ENCODE results near the gene PTDSS2.
"Not testable (repeated sequence)": the region's sequence is repeated elsewhere in the genome, so short reads cannot be mapped to it uniquely, and the experiment has no call there.

The PTDSS2 gene

DNA sequence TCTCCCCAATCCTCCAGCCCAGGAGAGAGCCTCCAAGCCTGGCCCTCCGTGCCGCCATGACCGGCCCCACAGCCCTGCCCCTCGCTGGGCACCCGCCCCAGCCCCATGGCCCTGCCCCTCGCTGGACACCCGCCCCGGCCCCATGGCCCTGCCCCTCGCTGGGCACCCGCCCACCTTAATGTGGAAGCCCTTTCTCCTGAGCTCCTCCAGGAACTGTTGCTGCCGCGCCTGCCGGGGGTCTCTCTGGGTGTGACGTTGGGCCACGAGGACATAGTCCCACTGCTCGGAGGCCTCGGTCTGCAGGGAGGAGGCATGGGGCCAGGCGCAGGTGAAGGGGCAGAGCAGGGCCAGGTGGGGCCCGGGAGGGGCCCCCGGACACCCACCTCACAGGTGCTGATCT lies 16.4 kb upstream of the PTDSS2 start:
- no peak for DNase-seq

- DNase-seq: no peak
Observed at GRCh38 chr11:434496-434895, 15.6 kb upstream of the PTDSS2 start.

DNA sequence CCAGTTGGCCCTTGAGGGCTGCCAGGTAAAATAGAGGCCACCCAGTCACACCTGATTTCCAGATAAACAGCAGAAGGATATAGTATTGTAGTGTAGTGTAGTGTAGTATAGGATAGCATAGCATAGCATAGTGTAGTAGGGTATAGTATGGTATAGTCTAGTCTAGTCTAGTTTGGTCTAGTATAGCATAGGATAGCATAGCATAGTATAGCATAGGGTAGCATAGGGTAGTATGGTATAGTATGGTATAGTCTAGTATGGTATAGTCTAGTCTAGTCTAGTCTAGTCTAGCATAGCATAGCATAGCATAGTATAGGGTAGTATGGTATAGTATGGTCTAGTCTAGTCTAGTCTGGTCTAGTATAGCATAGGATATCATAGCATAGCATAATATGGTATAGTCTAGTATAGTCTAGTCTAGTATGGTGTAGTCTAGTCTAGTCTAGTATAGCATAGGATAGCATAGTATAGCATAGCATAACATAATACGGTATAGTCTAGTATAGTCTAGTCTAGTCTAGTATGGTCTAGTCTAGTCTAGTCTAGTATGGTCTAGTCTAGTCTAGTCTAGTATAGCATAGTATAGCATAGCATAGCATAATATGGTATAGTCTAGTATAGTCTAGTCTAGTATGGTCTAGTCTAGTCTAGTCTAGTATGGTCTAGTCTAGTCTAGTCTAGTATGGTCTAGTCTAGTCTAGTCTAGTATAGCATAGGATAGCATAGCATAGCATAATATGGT lies 14.9 kb upstream of the PTDSS2 start:
- not testable (repeated sequence) for DNase-seq

DNA sequence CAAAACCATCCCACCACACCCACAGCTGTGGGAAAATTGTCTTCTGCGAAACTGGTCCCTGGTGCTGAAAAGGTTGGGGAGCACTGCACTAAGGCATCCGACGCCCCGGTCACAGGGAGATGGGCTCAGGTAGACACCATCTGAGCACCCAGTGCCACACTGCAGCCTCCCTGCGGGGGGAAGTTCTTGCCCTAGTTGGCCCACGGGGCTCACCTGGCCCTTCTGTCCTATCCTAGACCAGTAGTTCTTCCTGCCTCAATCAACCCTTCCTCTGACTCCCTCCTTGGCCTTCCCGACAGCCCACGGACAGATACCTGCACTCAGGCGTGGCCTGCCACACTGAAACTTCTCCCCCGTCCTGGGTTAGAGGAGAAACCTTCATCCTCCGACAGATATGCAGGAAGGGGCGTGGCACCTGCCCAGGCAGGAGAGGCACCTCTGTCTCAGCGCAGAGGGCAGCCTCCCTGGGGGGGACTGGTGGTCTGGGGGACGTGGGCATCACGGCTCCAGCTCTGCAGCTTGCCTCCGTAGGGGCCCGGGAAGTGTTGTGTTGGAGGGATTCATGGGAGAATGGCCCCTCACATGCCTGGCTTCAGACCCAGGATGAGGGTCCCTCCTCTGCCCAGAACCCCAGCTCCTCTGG lies 12.7 kb upstream of the PTDSS2 start:
- no peak for DNase-seq

GRCh38 chr11:438101-438844 lies 11.8 kb upstream of the PTDSS2 start:
- DNase-seq: no peak

GRCh38 chr11:439315-440064 lies 10.6 kb upstream of the PTDSS2 start:
- no peak for DNase-seq

DNA sequence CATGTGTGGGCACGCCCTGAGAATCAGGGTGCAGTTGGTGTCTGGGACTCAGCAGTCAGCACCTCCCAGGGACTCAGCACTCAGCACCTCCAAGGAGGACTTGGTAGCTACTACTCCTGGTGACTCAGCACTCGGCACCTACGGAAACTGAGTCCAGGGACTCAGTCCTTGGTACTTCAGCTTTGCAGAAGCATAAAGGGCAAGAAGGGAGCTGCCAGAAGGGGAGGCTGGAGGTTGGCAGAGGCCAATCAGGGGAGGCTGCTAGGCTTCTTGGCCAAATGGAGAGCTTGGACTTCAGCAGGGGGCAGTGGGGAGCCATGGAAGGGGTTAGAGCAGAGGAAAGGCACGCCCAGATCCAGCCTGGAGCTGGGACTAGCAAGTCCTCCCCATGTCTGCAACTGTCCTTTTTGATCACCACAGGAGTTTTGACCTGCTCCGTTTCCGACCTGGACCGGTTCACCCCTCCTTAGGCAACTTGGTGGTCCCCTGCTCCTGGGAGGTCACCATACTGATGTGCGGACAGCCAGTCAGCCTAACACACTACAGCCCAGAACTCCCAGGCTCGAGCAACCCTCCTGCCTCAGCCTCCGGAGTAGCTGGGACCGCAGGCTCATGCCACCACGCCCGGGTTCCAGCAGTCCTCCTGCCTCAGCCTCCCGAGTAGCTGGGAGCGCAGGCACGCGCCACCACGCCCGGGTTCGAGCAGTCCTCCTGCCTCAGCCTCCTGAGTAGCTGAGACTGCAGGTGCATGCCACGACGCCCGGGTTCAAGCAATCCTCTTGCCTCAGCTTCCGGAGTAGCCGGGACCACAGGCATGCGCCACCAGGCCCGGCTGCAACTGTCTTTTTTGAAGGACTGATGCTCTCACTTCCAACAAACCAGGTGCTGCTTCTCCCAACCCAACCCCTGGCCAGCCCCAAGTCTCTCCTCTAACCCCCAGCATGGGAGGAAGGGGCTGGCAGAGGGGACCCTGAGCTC lies 9.7 kb upstream of the PTDSS2 start:
- no peak for DNase-seq

- DNase-seq: no peak
Observed at GRCh38 chr11:441043-441417, 9.0 kb upstream of the PTDSS2 start.

DNA sequence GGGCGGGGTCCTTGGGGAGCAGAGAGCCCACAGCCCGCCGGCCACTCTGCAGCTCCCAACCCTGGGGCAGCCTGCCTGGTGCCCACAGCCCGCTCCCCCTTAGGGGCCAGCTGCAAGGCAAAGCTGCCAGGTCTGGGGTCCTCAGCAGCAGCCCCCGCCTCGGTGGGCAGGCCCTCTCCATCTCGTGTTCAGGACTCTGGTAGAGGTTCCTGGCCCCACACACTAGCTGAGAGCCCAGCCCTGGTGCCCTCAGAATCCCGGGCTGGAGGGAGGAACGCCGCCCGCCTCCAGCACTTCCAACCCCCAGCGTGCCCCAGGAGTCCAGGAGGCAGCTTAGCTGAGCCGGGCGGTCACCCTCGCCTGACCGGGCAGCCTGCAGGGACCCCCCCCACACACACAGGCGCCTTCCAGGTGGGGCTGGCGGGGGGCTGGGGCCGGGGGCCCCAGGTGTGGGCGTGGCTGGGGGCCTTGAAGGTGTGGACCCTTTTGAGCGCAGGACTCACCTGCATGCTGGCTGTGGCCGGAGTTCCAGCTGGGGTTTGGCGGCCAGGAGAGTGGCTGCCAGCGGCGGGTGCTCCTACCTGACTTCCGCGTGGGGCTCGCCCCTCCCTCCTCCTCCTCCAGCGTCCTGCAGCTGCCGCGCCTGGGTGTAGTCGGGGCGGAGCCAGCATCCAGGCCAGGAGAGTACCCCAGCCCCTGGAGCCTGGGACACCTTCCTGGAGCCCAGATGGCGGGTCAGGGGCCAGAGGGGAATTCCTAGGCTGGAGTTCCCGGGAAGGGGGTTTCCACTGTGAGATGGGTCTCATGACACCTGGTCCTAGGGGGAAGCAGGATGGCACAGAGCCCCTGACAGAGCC lies 8.4 kb upstream of the PTDSS2 start, which contains the start of gene ANO9:
Gene ANO9 (minus strand): TSS at position 594 of the 857 bp plus-strand sequence. CDS start 85 bp downstream, at position 509.
- DNase-seq: no peak

- DNase-seq: no peak
Observed at GRCh38 chr11:442611-443081, 7.4 kb upstream of the PTDSS2 start.

DNA sequence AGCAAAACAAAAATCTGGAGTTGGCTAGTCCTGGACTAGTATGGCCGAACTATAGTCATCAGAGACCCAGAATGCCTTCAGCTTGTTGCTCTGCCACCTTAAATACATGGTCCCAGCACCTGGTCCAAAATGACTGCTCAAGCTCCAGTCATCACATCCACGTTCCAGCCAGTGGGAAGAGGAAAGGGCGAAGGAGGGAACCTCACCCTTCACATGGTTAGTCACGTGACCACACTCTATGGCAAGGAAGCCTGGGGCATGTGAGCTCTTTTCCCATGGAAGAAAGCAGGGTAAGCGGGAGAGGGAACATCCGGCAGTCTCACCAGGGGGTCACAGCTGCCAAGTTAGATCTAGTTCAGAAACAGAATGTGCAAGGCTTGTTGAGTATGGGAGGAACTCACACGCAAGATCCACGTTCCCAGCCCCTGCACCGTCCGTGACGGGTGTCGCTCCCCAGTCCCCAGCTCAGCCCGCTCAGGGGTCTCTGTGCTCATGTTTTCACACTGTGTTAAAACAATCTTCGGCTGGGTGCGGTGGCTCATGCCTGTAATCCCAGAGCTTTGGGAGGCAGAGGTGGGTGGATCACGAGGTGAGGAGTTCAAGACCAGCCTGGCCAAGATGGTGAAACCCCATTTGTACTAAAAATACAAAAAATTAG lies 6.4 kb upstream of the PTDSS2 start:
- DNase-seq: no peak

- DNase-seq: no peak
Observed at GRCh38 chr11:444396-445144, 5.5 kb upstream of the PTDSS2 start.

DNA sequence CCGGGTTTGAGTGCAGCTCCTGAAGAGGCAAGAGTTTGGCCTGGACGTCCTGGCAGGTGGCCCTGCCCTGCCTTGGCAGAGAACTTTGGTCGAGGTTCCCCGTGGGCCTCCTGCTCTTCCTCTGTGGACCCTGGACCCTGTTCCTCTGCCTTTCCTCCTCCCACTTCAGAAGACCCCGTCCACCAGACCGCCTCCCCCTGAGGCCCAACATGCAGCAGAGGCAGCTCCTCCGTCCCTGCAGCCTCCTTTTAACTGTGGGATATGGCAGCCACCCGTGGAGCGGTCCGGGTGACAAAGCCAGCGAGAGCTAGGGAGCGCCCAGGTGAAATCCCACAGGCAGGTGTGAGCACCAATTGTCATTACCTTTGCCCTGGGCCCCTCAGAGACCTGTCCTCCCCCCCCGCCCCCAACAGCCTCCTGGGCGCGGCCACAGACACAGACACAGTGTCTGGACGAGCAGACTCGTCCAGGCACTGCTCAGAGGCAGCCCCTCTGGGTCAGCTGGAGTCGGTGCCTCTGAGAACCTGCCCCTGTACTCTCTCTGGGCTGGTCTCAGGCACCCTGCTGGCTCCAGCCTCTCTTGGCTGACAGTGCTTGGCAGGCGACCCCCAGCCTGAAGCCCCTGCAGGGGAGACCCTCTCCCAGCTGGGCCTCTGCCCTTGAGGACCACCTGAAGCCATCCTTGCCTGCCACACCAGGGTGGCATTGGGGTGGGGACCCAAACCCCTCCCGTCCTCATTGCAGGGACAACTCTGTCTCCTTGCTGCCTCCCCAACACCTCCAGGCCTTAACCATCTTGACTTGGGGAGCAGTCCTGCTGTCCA lies 4.1 kb upstream of the PTDSS2 start:
- no peak for DNase-seq

GRCh38 chr11:446891-447290 lies 3.2 kb upstream of the PTDSS2 start:
- no peak for DNase-seq

DNA sequence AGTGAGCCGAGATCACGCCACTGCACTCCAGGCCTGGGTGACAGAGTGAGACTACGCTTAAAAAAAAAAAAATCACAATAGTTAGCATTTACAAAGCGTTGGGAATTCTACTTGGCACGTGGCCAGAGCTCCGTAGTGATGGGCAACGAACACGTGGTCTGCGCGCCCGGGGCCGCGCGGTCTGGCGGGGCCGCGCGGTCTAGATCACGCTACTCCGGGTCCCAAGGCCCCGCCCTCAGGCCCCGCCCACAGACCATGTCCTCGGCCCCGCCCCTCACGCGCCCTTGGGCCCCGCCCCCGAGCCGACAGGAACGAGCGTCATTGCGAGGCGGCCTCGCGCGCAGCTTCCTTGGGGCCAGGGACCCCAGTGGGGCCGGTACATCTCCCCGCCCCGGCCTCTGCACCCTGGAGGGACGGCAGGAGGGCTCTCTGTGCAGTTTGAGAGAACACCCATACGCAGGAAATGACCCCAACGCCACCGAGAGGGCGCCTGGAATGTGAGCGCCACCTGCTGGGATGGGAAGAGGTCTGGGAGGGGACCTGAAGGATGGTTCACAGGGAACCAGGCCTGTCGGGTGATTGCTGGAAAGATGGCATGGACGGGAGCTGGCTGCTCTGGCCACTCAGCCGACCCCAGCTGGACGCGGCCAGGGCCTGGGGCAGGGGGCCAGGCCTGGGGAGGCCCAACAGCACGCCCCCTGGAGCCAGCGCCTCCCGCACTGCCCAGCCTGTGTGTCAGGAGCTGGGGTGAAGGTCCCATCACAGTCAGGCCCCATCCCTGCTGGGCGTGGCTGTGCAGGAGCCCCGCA lies 2.0 kb upstream of the PTDSS2 start:
- DNase-seq: peak; percentile 89

DNA sequence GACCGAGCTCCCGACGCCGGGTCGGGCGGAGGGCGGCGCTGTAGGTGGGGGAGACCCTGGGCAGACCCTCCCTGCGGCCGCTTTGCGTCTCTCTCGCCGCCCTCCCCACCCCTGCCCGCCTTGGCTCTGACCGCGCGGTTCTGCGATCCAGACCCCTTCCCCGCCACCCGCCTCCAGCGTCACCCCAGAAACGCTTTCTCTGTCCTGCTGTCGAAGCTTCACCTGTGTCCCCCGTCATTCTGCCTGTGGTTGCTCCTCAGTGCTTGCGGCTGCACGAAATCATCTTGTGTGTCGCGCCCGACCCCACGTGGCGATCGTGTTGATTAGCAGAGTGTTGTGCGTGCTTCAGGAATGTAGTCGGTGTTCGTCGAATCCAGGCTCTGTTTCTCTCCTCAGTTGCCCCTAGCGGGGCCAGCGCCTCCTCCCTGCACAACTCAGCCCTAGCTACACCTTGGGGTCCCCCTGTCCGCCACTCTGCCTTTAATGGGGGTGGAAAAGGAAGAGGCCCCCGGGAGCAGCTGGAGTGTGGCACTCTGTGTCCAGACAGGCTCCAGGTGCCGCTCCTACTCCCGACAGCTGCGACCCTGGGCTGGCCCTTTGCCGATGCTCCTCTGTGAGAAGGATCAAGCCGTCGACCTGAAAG lies 851 bp downstream of the PTDSS2 start:
- DNase-seq: peak; percentile 51

DNA sequence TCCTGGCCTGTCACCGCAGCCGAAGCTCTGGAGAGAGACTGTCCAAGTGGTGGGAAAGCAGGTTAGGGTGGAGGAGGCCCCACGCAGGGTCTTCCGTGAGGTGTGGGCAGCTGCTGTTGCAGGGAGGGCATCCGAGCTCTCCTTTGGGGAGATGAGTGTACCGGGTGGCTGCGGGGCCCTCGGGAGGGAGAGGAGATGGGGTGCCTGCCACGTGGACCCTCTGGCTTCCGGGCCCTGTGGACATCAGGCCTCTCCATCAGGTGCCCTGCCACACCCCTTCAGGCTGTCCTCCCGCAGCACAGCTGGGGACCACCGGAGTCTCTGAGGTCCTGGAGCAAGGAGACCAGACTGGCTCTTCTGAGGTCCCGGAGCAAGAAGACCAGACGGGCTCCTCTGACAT lies 1.7 kb downstream of the PTDSS2 start:
- DNase-seq: no peak
